NCI-H2196 treated with DMSO at 0.1 percent for 48 hours (cell line): ENCODE data around the gene SRPK1.
"Not testable (repeated sequence)": the region's sequence is repeated elsewhere in the genome, so short reads cannot be mapped to it uniquely, and the experiment has no call there.

Source experiments
- DNase-seq: peaks from one replicate; lab custom pipeline; 2025; ENCODE audit not compliant: unreplicated experiment; lab: John Stamatoyannopoulos, UW

Gene SRPK1

GRCh38 chr6:35931873-35932272 is 11.0 kb upstream of the SRPK1 start:
- DNase-seq = not testable (repeated sequence)

GRCh38 chr6:35931120-35931561 is 10.2 kb upstream of the SRPK1 start:
- DNase-seq = no peak

GRCh38 chr6:35929601-35930000 is 8.7 kb upstream of the SRPK1 start:
- no peak for DNase-seq

- DNase-seq = no peak
These were observed 5.8 kb upstream of the SRPK1 start for GRCh38 chr6:35926509-35927215.

GRCh38 chr6:35925961-35926360 is 5.1 kb upstream of the SRPK1 start:
- no peak for DNase-seq

GRCh38 chr6:35924146-35924545 is 3.2 kb upstream of the SRPK1 start:
- no peak for DNase-seq

GRCh38 chr6:35922139-35922554 is 1.2 kb upstream of the SRPK1 start:
- DNase-seq = no peak

- DNase-seq = no peak
These were observed 809 bp downstream of the SRPK1 start for GRCh38 chr6:35919827-35920751.

GRCh38 chr6:35919085-35919826 is 1.6 kb downstream of the SRPK1 start:
- no peak for DNase-seq

- not testable (repeated sequence) for DNase-seq
These were observed 4.0 kb downstream of the SRPK1 start for GRCh38 chr6:35916893-35917292.

- no peak for DNase-seq
These were observed 4.8 kb downstream of the SRPK1 start for GRCh38 chr6:35916056-35916455.

GRCh38 chr6:35914536-35914935 is 6.4 kb downstream of the SRPK1 start:
- DNase-seq = no peak

GRCh38 chr6:35911871-35912653 is 8.8 kb downstream of the SRPK1 start:
- no peak for DNase-seq

GRCh38 chr6:35909571-35909970 is 11.3 kb downstream of the SRPK1 start:
- DNase-seq = not testable (repeated sequence)

GRCh38 chr6:35908753-35909401 is 12.0 kb downstream of the SRPK1 start:
- not testable (repeated sequence) for DNase-seq

- DNase-seq = no peak
These were observed 13.1 kb downstream of the SRPK1 start for GRCh38 chr6:35907750-35908149.

- DNase-seq = no peak
These were observed 14.4 kb downstream of the SRPK1 start for GRCh38 chr6:35906499-35906846.

GRCh38 chr6:35905841-35906498 is 14.9 kb downstream of the SRPK1 start:
- DNase-seq = no peak

- no peak for DNase-seq
These were observed 15.6 kb downstream of the SRPK1 start for GRCh38 chr6:35905141-35905785.
